ENCODE data around the gene RNF168.
"Not testable (repeated sequence)": the region's sequence is repeated elsewhere in the genome, so short reads cannot be mapped to it uniquely, and the experiment has no call there.

DNA sequence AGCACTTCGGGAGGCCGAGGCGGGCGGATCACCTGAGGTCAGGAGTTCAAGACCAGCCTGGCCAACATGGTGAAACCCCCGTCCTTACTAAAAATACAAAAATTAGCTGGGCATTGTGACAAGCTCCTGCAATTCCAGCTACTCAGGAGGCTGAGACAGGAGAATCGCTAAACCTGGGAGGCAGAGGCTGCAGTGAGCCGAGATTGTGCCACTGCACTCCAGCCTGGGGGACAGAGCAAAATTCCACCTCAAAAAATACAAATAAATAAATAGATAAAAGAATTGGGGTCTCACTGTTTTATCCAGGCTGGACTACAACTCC lies 470 bp upstream of the RNF168 start:
- not testable (repeated sequence) for TF ChIP-seq CTCF, EZH2, EZH2phosphoT487 (IDR thresholded peaks at IDR 0.05)
